GM12878 (cell line): ENCODE measurements around the gene NAA15. TPM values are rescaled to one million over a fixed set of nuclear protein-coding genes. Genes with fewer than 3 reads are reported as not detected.

Experiments used
- ATAC-seq: fragments of 200-7000 bp; cut with Tn5 transposase; 3 replicates; pipeline ENCODE4 v1.9.1; 2020; ENCODE audit warnings: mild to moderate bottlenecking, moderate library complexity
- BruUV-seq: library from RNA; stranded (reverse); fragments of 400-500 nt; replicated peaks from 2 replicates; lab custom pipeline; 2021; lab: Mats Ljungman, UMichigan
- CTCF ChIA-PET: fragments of 300-600 bp; sonication (Branson Sonifier 250); formaldehyde crosslinking; extraction: SDS; loops from one replicate; lab custom pipeline; 2021; ENCODE audit warnings: inconsistent platforms; lab: Yijun Ruan, JAX
- POLR2A ChIA-PET: fragments of 350-600 bp; formaldehyde crosslinking; extraction: SDS; loops from one replicate; lab custom pipeline; 2021; ENCODE audit warnings: inconsistent platforms; lab: Charles Lee
- RAD21 ChIA-PET: fragments of 300-600 bp; sonication (Branson Sonifier 250); formaldehyde crosslinking; loops from one replicate; lab custom pipeline; 2023; ENCODE audit warnings: antibody characterized with exemption; ENCODE audit not compliant: unreplicated experiment; lab: Charles Lee
- SMC1A ChIA-PET: fragments of 300-600 bp; sonication (Branson Sonifier 250); formaldehyde crosslinking; loops from one replicate; lab custom pipeline; 2023; ENCODE audit not compliant: unreplicated experiment, uncharacterized antibody; lab: Charles Lee
- DNase-seq: peaks from one replicate; pipeline ENCODE4 v3.0.0-alpha.2; 2011; ENCODE audit warnings: low read depth, low spot score
- FAIRE-seq: peaks from 3 replicates; lab custom pipeline; 2011; peaks lifted over from hg19 to GRCh38; lab: Jason Lieb, UNC
- H2AFZ ChIP-seq: 2 replicates; pipeline ENCODE4 v1.6.0; 2011; ENCODE audit warnings: low read depth, low read length, control low read depth; ENCODE audit not compliant: control insufficient read depth
- H3K27ac ChIP-seq: 2 replicates; pipeline ENCODE4 v1.5.1; 2011; ENCODE audit warnings: control low read depth; ENCODE audit not compliant: control insufficient read depth, insufficient read depth
- H3K27me3 ChIP-seq, 2 experiments: replicated peaks in 1 of 2; 2 replicates each; pipeline versions ENCODE4 v1.6.0 to v1.6.1; 2011; ENCODE audit warnings: low read length in 1 of 2; ENCODE audit not compliant: control insufficient read depth in 2 of 2, insufficient read depth in 2 of 2
- H3K36me3 ChIP-seq, 2 experiments: 2 replicates each; pipeline ENCODE4 v1.5.1; 2011; ENCODE audit warnings: low read length in 1 of 2; ENCODE audit not compliant: control insufficient read depth in 2 of 2, insufficient read depth in 2 of 2
- H3K4me1 ChIP-seq: 2 replicates; pipeline ENCODE4 v1.6.1; 2011; ENCODE audit warnings: mild to moderate bottlenecking, low read length, moderate library complexity, mixed read lengths; ENCODE audit not compliant: control insufficient read depth, insufficient read depth
- H3K4me2 ChIP-seq: 2 replicates; pipeline ENCODE4 v1.6.0; 2011; ENCODE audit warnings: control low read depth; ENCODE audit not compliant: control insufficient read depth, insufficient read depth
- H3K4me3 ChIP-seq: fragments of 200-600 bp; sonication (generic); 2 replicates; pipeline ENCODE4 v1.5.1; 2016
- H3K79me2 ChIP-seq: 2 replicates; pipeline ENCODE4 v1.6.0; 2011; ENCODE audit warnings: low read length; ENCODE audit not compliant: control insufficient read depth, insufficient read depth
- H3K9ac ChIP-seq: 2 replicates; pipeline ENCODE4 v1.8.0; 2011; ENCODE audit warnings: low read length, control low read depth, mixed read lengths; ENCODE audit not compliant: control insufficient read depth, insufficient read depth
- H3K9me3 ChIP-seq: replicated peaks from 3 replicates; pipeline ENCODE4 v1.5.1; 2011; ENCODE audit warnings: mild to moderate bottlenecking, low read length; ENCODE audit not compliant: control insufficient read depth, insufficient read depth
- H4K20me1 ChIP-seq: 2 replicates; pipeline ENCODE4 v1.6.0; 2011; ENCODE audit not compliant: control insufficient read depth, insufficient read depth
- ESRRA ChIP-seq: IDR thresholded peaks from 2 replicates; pipeline ENCODE4 v1.6.1; 2012; ENCODE audit warnings: mild to moderate bottlenecking, low read length, improper control_type of control experiment
- FOXM1 ChIP-seq: IDR thresholded peaks from 2 replicates; pipeline ENCODE4 v1.6.1; 2012; ENCODE audit warnings: low read depth, mild to moderate bottlenecking, inconsistent platforms, low read length, moderate library complexity
- HDGF ChIP-seq: fragments of 450-650 bp; IDR thresholded peaks from 2 replicates; pipeline ENCODE4 v1.6.1; 2016; ENCODE audit warnings: antibody characterized with exemption
- NBN ChIP-seq: fragments of 450-650 bp; IDR thresholded peaks from 2 replicates; pipeline ENCODE4 v1.6.1; 2016
- NKRF ChIP-seq: fragments of 450-650 bp; conservative IDR thresholded peaks from 2 replicates; pipeline ENCODE4 v1.6.1; 2017; ENCODE audit warnings: mild to moderate bottlenecking, moderate library complexity
- NRF1 ChIP-seq: conservative IDR thresholded peaks from 2 replicates; pipeline ENCODE4 v1.6.1; 2011; ENCODE audit warnings: mild to moderate bottlenecking, low read depth, low read length, improper control_type of control experiment
- PKNOX1 ChIP-seq: fragments of 450-650 bp; IDR thresholded peaks from 2 replicates; pipeline ENCODE4 v1.6.1; 2016; ENCODE audit warnings: mild to moderate bottlenecking
- POLR2A ChIP-seq: IDR thresholded peaks from 2 replicates; pipeline ENCODE4 v1.6.1; 2011; ENCODE audit warnings: low read depth, mild to moderate bottlenecking, low read length
- POLR2AphosphoS2 ChIP-seq: IDR thresholded peaks from 2 replicates; pipeline ENCODE4 v1.6.1; 2011; ENCODE audit warnings: low read depth, mild to moderate bottlenecking, low read length, improper control_type of control experiment, moderate library complexity
- RAD51 ChIP-seq: fragments of 450-650 bp; IDR thresholded peaks from 2 replicates; pipeline ENCODE4 v1.6.1; 2016; ENCODE audit warnings: moderate library complexity, mild to moderate bottlenecking, inconsistent platforms
- RCOR1 ChIP-seq: conservative IDR thresholded peaks from 2 replicates; pipeline ENCODE4 v1.6.1; 2012; ENCODE audit warnings: low read depth, low read length, improper control_type of control experiment
- RUNX3 ChIP-seq: IDR thresholded peaks from 2 replicates; pipeline ENCODE4 v1.6.1; 2012; ENCODE audit warnings: low read length, inconsistent platforms
- SIN3A ChIP-seq: IDR thresholded peaks from 2 replicates; pipeline ENCODE4 v1.6.1; 2012; ENCODE audit warnings: low read depth, low read length, improper control_type of control experiment
- ZNF274 ChIP-seq: IDR thresholded peaks from one replicate; pipeline ENCODE4 v1.8.0; 2011; ENCODE audit not compliant: insufficient read length, insufficient read depth
- ZZZ3 ChIP-seq: IDR thresholded peaks from 2 replicates; pipeline ENCODE4 v1.6.1; 2011; ENCODE audit warnings: low read depth; ENCODE audit not compliant: control insufficient read depth, insufficient read length
- WGBS: methylation state at CpG from one replicate; pipeline ENCODE4 v1.1.6; 2016; ENCODE audit warnings: low lambda C conversion rate; ENCODE audit not compliant: insufficient replicate concordance, insufficient coverage; ENCODE audit errors: missing lambda C conversion rate; 5-methylcytosine and 5-hydroxymethylcytosine counted together
- in situ Hi-C: fragments of 300-500 bp; cut with MboI; formaldehyde crosslinking; loops from 9 replicates; pipeline ENCODE4 v1.14.3; 2018; ENCODE audit warnings: mixed read lengths
- intact Hi-C: fragments of 100-400 bp; cut with micrococcal nuclease; formaldehyde crosslinking; loops from one replicate; pipeline ENCODE4 v1.14.2; 2022; ENCODE audit not compliant: unreplicated experiment
- polyA plus RNA-seq, 11 experiments: library from polyadenylated mRNA; depleted of rRNA in 4 of 11; unstranded in 6 of 11; stranded (reverse) in 5 of 11; fragments of >200 nt; fragmentation: Nextera tagmentation in 4 of 11; fragmentation: Illumina TruSeq in 1 of 11; extraction: Ambion mirVana in 4 of 11; extraction: Trizol in 1 of 11; gene quantifications; 1 replicate in 1 of 11; 2 replicates in 10 of 11; pipeline versions ENCODE4 v1.2.1 to v1.2.3, GENCODE V29; 2011 to 2016; ENCODE audit warnings: inconsistent platforms in 2 of 11, missing spikeins in 2 of 11, low read depth in 1 of 11
- total RNA-seq, 4 experiments: library from RNA; depleted of rRNA in 3 of 4; stranded (reverse); fragments of >200 nt in 3 of 4; fragmentation: Illumina TruSeq in 1 of 4; extraction: Trizol in 1 of 4; gene quantifications; 2 replicates each; pipeline versions ENCODE4 v1.2.1 to v1.2.3, GENCODE V29; 2013 to 2021

Gene NAA15
- total and polyA plus RNA-seq, 10 of the 15 experiments (the other 5 are each of a cell fraction or from before 2014, with no cell fraction given) = 24.3 to 93.1 (median 51.9) TPM

GRCh38 chr4:139304920-139305319 lies 3.6 kb downstream of the NAA15 start:
- no TSS peak for BruUV-seq
- H3K4me2 ChIP-seq = no peak overlapping the region; the same call in 1 of the 2 replicates
- H3K27ac ChIP-seq = no peak overlapping the region
- no peak for FAIRE-seq
- H3K36me3 ChIP-seq = peaks cover 3% of the 10 kb centered on the region in 2 experiments; a peak in 2 of 4 replicates
- ChIA-PET POLR2A (interaction anchor here (1.2 to 1.3 kb wide), 2 partner anchors 11 to 18 kb away, joined by 3 to 5 read pairs; no protein-coding TSS in a partner anchor), RAD21 (no interaction called here), SMC1A (interaction anchor here (1.1 kb wide), 1 partner anchor 9 kb away, joined by 3 read pairs; no protein-coding TSS in a partner anchor), CTCF (interaction anchor here (0.7 to 1.2 kb wide), 2 partner anchors 9 to 27 kb away, joined by 3 to 6 read pairs; no protein-coding TSS in a partner anchor)
- H3K4me3 ChIP-seq = no peak overlapping the region
- no peaks in the 10 kb centered on the region for H3K27me3 ChIP-seq
- no peak for ATAC-seq
- peaks cover 2% of the 10 kb centered on the region; the same call in 2 of the 3 replicates for H3K9me3 ChIP-seq
- WGBS = 100% methylated on average over 2 of the region's 2 CpGs
- H2AFZ ChIP-seq = no peak overlapping the region
- H3K4me1 ChIP-seq = no peaks in the 10 kb centered on the region; the same call in none of the 2 replicates
- no peaks in the 10 kb centered on the region; the same call in 1 of the 2 replicates for H4K20me1 ChIP-seq
- no peak overlapping the region for H3K9ac ChIP-seq
- no peak for TF ChIP-seq NKRF
- intact Hi-C loops = loop anchor here (5.0 to 10.0 kb wide), 2 partner anchors 150 to 223 kb away; partner anchors contain the start of gene RAB33B
- in situ Hi-C loops = loop anchor here (25.0 kb wide), 1 partner anchor 1093 kb away; no protein-coding TSS in a partner anchor
- H3K79me2 ChIP-seq = peaks cover 92% of the 10 kb centered on the region
- DNase-seq = no peak

- intact Hi-C loops = no loop called here
- ChIA-PET RAD21 (interaction anchor here (0.7 to 2.2 kb wide), 4 partner anchors 9 to 16 kb away, joined by 3 to 11 read pairs (median 7); partner anchors contain the start of genes NAA15 and NDUFC1), CTCF (interaction anchor here (0.7 to 1.9 kb wide), 5 partner anchors 9 to 20 kb away, joined by 3 to 12 read pairs (median 5); partner anchors contain the start of gene NDUFC1)
- TF ChIP-seq ZZZ3 = no peak
- TF ChIP-seq ZNF274 = no peak
- no peak for TF ChIP-seq POLR2AphosphoS2
- TF ChIP-seq RAD51 = no peak
- TF ChIP-seq POLR2A = no peak
- TF ChIP-seq FOXM1 = no peak
- no peak for TF ChIP-seq NBN
- no peak for TF ChIP-seq RCOR1
- TF ChIP-seq RUNX3 = no peak
- no peak for TF ChIP-seq SIN3A
- TF ChIP-seq ESRRA = no peak
- TF ChIP-seq HDGF = no peak
- no peak for TF ChIP-seq PKNOX1
- no peak for TF ChIP-seq NRF1
These were observed 10.6 kb downstream of the NAA15 start for GRCh38 chr4:139311909-139312308.

More at GRCh38 chr4:139311909-139312308, 10.6 kb downstream of the NAA15 start:
- Histone ChIP-seq H3K9me3 (no peaks in the 10 kb centered on the region; the same call in 1 of the 3 replicates), H2AFZ (no peak overlapping the region), H3K4me3 (no peak overlapping the region), H3K4me1 (peaks cover 20% of the 10 kb centered on the region), H3K9ac (no peak overlapping the region), H4K20me1 (no peaks in the 10 kb centered on the region), H3K4me2 (no peak overlapping the region), H3K79me2 (peaks cover 90% of the 10 kb centered on the region), H3K27ac (no peak overlapping the region), H3K36me3 (peaks cover 0 to 2% of the 10 kb centered on the region in 2 experiments; a peak in 1 of 4 replicates), H3K27me3 (no peaks in the 10 kb centered on the region)
- BruUV-seq = no TSS peak
- POLR2A ChIA-PET = interaction anchor here (1.0 to 3.8 kb wide), 4 partner anchors 10 to 133 kb away, joined by 3 to 29 read pairs (median 8); partner anchors contain the start of genes NAA15 and NDUFC1
- SMC1A ChIA-PET = interaction anchor here (0.8 to 2.6 kb wide), 9 partner anchors 9 to 80 kb away, joined by 3 to 15 read pairs (median 5); partner anchors contain the start of genes NAA15 and NDUFC1
- ATAC-seq (no peak), FAIRE-seq (no peak), DNase-seq (no peak)
- in situ Hi-C loops = loop anchor here (25.0 kb wide), 1 partner anchor 1100 kb away; no protein-coding TSS in a partner anchor
- 85% methylated on average over 3 of the region's 3 CpGs for WGBS
